Suppressor macrophage treated with lipopolysaccharide for 1 hour (primary cell): ENCODE data around the gene MBP.
A peak's percentile ranks its signal among the peaks of the same experiment; 100 is the strongest.

Experiments used
- DNase-seq, 3 donors: peaks; one replicate each; pipeline ENCODE4 v3.0.0-alpha.2; 2020 to 2022

The MBP gene

GRCh38 chr18:77063260-77063659 is 69.3 kb downstream of the MBP start:
- DNase-seq = peak; percentile 61 to 77 (median 66)

- no peak for DNase-seq
Measured at GRCh38 chr18:77062518-77063003, 70.0 kb downstream of the MBP start.

- peak; percentile 67 to 75 (median 72) for DNase-seq
Measured at GRCh38 chr18:77061946-77062517, 70.6 kb downstream of the MBP start.

GRCh38 chr18:77061281-77061945 is 71.2 kb downstream of the MBP start:
- DNase-seq = no peak

- no peak for DNase-seq
Measured at GRCh38 chr18:77060151-77060550, 72.4 kb downstream of the MBP start.

- peak; percentile 78 to 84 (median 80) for DNase-seq
Measured at GRCh38 chr18:77059294-77059916, 73.2 kb downstream of the MBP start.

GRCh38 chr18:77058290-77058835 is 74.2 kb downstream of the MBP start:
- DNase-seq = no peak

- no peak for DNase-seq
Measured at GRCh38 chr18:77057006-77057395, 75.6 kb downstream of the MBP start.

GRCh38 chr18:77056344-77057005 is 76.1 kb downstream of the MBP start:
- DNase-seq = peak; percentile 23 to 44 (median 35)

- no peak for DNase-seq
Measured at GRCh38 chr18:77055429-77056300, 76.9 kb downstream of the MBP start.

- DNase-seq = peak; percentile 93 to 95 (median 94)
Measured at GRCh38 chr18:77054606-77055428, 77.8 kb downstream of the MBP start.

- no peak for DNase-seq
Measured at GRCh38 chr18:77054288-77054605, 78.3 kb downstream of the MBP start.

GRCh38 chr18:77053616-77054287 is 78.8 kb downstream of the MBP start:
- DNase-seq = no peak

- DNase-seq = peak; percentile 67 to 72 (median 69)
Measured at GRCh38 chr18:77052983-77053309, 79.6 kb downstream of the MBP start.

GRCh38 chr18:77052297-77052982 is 80.1 kb downstream of the MBP start:
- DNase-seq = no peak

GRCh38 chr18:77051581-77052296 is 80.8 kb downstream of the MBP start:
- DNase-seq = no peak

GRCh38 chr18:77049938-77050337 is 82.6 kb downstream of the MBP start:
- DNase-seq = peak; percentile 34 to 86 (median 59)

GRCh38 chr18:77047803-77048419 is 84.7 kb downstream of the MBP start:
- peak in 1 of 3 donors; percentile 18 for DNase-seq

GRCh38 chr18:77046994-77047393 is 85.6 kb downstream of the MBP start:
- DNase-seq = no peak
